ENCODE data around the gene PRSS3. TPM values are rescaled to one million over a fixed set of nuclear protein-coding genes. Genes with fewer than 3 reads are reported as not detected.
"Not testable (repeated sequence)": the region's sequence is repeated elsewhere in the genome, so short reads cannot be mapped to it uniquely, and the experiment has no call there.

PRSS3 gene
- total RNA-seq (1 to 10 TPM in 1 of 4 donors, not detected in 3; 8.9 TPM), polyA plus RNA-seq (100 to 1,000 TPM; 148 to 519 (median 347) TPM)

DNA sequence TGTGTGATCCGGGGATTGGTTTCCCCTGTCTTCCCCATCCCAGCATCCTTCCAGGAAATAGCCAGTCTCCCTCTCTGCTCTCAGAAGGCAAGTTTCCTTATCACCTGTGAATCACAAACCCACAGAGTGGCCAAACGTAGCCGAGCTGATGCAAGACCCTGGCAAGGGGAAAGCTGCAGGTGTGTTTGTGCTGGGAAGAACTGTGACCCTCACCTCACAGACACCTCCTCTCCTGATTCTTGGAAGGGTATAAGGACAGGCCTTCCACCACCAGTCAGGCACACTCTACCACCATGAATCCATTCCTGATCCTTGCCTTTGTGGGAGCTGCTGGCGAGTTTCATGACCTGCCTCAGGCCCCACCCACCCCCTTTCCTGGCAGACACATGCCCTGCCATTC is at the start of gene PRSS3:
Gene PRSS3, plus strand, starts transcription at position 281 of the 400 bp plus-strand sequence. Its CDS starts 13 bp downstream, at position 294.
- Histone ChIP-seq H3K27ac (no peak within 1 kb of the TSS), H3K4me3 (no peak within 1 kb of the TSS), H3K36me3 (no peaks in the 10 kb centered on the region), H3K27me3 (no peaks in the 10 kb centered on the region), H3K9me3 (no peaks in the 10 kb centered on the region), H3K4me1 (no peaks in the 10 kb centered on the region)
- 23 to 67% methylated on average over 4 of the region's 4 CpGs for WGBS, 2 donors
- no peak for DNase-seq
- intact Hi-C loops (cut with DNase I) = no loop called here
- TF ChIP-seq POLR2A (IDR thresholded peaks at IDR 0.05) (no peak), POLR2AphosphoS5 (IDR thresholded peaks at IDR 0.05) (no peak), EP300 (IDR thresholded peaks at IDR 0.05) (no peak)
- TF ChIP-seq, protein P1, sequence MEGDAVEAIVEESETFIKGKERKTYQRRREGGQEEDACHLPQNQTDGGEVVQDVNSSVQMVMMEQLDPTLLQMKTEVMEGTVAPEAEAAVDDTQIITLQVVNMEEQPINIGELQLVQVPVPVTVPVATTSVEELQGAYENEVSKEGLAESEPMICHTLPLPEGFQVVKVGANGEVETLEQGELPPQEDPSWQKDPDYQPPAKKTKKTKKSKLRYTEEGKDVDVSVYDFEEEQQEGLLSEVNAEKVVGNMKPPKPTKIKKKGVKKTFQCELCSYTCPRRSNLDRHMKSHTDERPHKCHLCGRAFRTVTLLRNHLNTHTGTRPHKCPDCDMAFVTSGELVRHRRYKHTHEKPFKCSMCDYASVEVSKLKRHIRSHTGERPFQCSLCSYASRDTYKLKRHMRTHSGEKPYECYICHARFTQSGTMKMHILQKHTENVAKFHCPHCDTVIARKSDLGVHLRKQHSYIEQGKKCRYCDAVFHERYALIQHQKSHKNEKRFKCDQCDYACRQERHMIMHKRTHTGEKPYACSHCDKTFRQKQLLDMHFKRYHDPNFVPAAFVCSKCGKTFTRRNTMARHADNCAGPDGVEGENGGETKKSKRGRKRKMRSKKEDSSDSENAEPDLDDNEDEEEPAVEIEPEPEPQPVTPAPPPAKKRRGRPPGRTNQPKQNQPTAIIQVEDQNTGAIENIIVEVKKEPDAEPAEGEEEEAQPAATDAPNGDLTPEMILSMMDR (IDR thresholded peaks at IDR 0.05) = no peak

DNA sequence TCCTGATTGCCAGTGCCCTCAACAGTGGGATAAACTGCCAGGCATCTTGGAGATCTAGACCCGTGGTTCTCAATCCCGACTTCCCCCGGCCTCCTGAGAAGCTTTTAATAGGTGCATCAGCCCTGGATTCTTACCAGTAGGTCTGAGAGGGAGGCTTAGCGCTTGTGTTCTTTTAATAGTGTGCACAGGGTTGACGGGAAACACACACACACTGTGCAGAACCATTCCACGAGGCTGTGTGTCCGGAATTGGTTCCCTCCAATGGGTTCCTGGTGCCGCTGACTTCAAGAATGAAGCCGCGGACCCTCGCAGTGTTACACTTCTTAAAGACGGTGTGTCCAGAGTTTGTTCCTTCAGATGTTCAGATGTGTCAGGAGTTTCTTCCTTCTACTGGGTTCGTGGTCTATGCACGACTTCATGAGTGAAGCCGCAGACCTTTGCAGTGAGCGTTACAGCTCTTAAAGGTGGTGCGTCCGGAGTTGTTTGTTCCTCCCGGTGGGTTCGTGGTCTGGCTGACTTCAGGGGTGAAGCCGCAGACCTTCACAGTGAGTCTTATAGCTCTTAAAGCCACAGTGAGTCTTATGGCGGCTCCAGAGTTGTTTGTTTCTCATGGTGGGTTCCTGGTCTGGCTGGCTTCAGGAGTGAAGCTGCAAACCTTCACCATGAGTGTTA is 46.6 kb upstream of the PRSS3 start:
- WGBS, 2 donors = 63 to 88% methylated on average over 22 of the region's 22 CpGs
- Histone ChIP-seq H3K4me1 (peaks cover 0 to 12% (median 9%) of the 10 kb centered on the region in 4 donors), H3K27ac (no peak overlapping the region), H3K36me3 (no peaks in the 10 kb centered on the region), H3K9me3 (no peaks in the 10 kb centered on the region), H3K4me3 (no peak overlapping the region), H3K27me3 (peaks cover 9 to 52% (median 14%) of the 10 kb centered on the region in 3 donors)
- DNase-seq = no peak
- intact Hi-C loops (cut with DNase I) = no loop called here
- no peak for TF ChIP-seq POLR2AphosphoS5 (IDR thresholded peaks at IDR 0.05)
- TF ChIP-seq, protein P1 (IDR thresholded peaks at IDR 0.05) = no peak
- TF ChIP-seq POLR2A (IDR thresholded peaks at IDR 0.05) = no peak
- no peak for TF ChIP-seq EP300 (IDR thresholded peaks at IDR 0.05)

DNA sequence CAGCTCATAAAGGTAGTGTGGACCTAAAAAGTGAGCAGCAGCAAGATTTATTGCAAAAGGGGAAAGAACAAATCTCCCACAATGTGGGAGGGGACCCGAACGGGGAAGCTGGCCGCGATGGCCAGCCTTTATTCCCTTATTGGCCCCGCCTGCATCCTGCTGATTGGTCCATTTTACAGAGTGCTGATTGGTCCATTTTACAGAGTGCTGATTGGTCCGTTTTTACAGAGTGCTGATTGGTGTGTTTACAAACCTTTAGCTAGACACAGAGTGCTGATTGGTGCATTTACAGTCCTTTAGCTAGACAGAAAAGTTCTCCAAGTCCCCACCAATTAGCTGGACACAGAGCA is 46.1 kb upstream of the PRSS3 start:
- H3K9me3 ChIP-seq; intact Hi-C loops (cut with DNase I); H3K27ac ChIP-seq; DNase-seq; H3K4me3 ChIP-seq; H3K36me3 ChIP-seq: not testable (repeated sequence)
- Histone ChIP-seq H3K4me1 (peaks cover 0 to 12% (median 9%) of the 10 kb centered on the region in 4 donors), H3K27me3 (peaks cover 9 to 53% (median 14%) of the 10 kb centered on the region in 3 donors)
- WGBS, 2 donors = 64 to 86% methylated on average over 6 of the region's 6 CpGs

DNA sequence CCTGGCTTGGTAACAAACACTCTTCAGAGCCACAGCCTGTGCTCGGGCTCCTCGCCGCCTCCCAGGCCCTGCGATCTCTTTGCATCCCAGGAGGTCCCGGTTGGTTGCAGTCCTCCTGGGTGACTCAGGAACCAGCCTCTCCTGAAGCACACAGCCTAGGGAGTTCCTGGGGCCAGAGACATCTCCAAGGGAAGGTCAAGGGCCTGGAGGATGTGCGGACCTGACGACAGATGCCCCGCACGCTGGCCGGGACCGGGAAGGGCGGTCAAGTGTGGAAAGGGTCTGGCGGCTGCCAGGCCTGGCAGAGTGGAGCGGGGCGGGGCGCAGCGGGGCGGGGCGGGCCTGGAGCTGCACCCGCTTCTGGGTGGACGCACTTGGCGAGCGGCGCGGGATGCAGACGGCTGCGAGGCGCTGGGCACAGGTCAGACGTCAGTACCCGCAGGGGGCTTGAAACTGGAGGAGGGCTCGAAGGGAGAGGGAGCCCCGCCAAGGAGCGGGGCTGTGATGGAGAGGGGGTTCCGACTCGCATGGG is 45.0 kb upstream of the PRSS3 start:
- 3 to 14% methylated on average over 35 of the region's 35 CpGs for WGBS, 2 donors
- TF ChIP-seq, protein P1 (IDR thresholded peaks at IDR 0.05) = no peak
- no peak for TF ChIP-seq EP300 (IDR thresholded peaks at IDR 0.05)
- TF ChIP-seq POLR2A (IDR thresholded peaks at IDR 0.05) = peak in 1 of 2 donors; percentile 16
- no peak for TF ChIP-seq POLR2AphosphoS5 (IDR thresholded peaks at IDR 0.05)
- H3K9me3 ChIP-seq = no peaks in the 10 kb centered on the region
- peak overlapping the region in 3 of 4 donors; percentile 8 to 24 (median 19) for H3K4me3 ChIP-seq
- intact Hi-C loops (cut with DNase I) = no loop called here
- H3K27me3 ChIP-seq = peaks cover 9 to 60% (median 14%) of the 10 kb centered on the region in 3 donors
- H3K27ac ChIP-seq = no peak overlapping the region
- peaks cover 0 to 12% (median 9%) of the 10 kb centered on the region in 4 donors for H3K4me1 ChIP-seq
- DNase-seq = no peak
- H3K36me3 ChIP-seq = no peaks in the 10 kb centered on the region

DNA sequence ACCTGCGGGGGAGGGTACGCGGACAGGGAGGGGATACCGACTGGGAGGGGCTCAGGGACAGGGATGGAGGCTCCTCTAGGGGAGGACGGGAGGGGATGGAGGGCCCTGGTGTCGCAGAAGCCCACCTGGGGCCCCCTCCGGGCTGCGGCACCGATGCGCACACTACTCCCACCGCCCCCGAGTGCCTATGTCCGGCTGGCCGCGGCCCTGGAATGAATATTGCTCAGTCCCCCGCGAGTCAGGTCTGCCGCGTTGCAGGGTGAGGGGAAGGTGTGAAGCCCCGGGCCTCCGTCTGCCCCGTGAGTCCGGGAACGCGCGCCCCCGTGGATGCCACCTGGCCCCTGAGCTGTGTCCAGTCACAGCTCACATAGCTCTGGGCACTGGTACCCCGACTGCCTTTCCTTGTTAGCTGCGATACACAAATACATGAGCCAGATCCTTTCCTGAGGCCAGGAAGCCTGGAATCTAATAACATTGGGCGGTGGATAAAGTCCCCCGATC is 44.5 kb upstream of the PRSS3 start:
- H3K36me3 ChIP-seq = no peaks in the 10 kb centered on the region
- H3K27ac ChIP-seq = no peak overlapping the region
- no peak for TF ChIP-seq POLR2A (IDR thresholded peaks at IDR 0.05)
- TF ChIP-seq, protein P1 (IDR thresholded peaks at IDR 0.05) = no peak
- TF ChIP-seq EP300 (IDR thresholded peaks at IDR 0.05) = no peak
- no peak for TF ChIP-seq POLR2AphosphoS5 (IDR thresholded peaks at IDR 0.05)
- DNase-seq = no peak
- peak overlapping the region in 3 of 4 donors; percentile 8 to 24 (median 19) for H3K4me3 ChIP-seq
- no peaks in the 10 kb centered on the region for H3K9me3 ChIP-seq
- peaks cover 9 to 60% (median 14%) of the 10 kb centered on the region in 3 donors for H3K27me3 ChIP-seq
- 4 to 11% methylated on average over 31 of the region's 31 CpGs for WGBS, 2 donors
- H3K4me1 ChIP-seq = peaks cover 0 to 12% (median 9%) of the 10 kb centered on the region in 4 donors
- intact Hi-C loops (cut with DNase I) = no loop called here
